ENCODE data around the gene ADAM12.

DNA sequence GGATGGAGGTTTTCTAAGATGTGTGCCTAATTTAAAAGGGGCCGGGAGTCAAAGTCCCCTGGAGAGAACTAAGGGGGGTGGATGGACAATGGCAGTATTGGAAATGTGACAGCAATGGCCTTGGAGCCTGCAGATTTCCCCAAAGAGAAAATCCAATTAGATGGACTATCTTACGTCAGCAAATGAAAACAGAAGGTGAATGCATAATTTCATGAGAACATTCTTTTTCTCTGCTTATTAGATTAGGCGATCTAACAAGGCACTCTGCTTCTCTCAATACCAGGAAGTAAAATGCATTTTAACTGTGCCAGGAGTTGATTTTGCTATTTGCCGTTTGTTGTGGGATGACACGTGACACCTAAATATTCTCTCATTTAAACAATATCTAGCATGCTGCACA is 226.6 kb downstream of the ADAM12 start:
- TF ChIP-seq, protein P1, sequence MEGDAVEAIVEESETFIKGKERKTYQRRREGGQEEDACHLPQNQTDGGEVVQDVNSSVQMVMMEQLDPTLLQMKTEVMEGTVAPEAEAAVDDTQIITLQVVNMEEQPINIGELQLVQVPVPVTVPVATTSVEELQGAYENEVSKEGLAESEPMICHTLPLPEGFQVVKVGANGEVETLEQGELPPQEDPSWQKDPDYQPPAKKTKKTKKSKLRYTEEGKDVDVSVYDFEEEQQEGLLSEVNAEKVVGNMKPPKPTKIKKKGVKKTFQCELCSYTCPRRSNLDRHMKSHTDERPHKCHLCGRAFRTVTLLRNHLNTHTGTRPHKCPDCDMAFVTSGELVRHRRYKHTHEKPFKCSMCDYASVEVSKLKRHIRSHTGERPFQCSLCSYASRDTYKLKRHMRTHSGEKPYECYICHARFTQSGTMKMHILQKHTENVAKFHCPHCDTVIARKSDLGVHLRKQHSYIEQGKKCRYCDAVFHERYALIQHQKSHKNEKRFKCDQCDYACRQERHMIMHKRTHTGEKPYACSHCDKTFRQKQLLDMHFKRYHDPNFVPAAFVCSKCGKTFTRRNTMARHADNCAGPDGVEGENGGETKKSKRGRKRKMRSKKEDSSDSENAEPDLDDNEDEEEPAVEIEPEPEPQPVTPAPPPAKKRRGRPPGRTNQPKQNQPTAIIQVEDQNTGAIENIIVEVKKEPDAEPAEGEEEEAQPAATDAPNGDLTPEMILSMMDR (IDR thresholded peaks at IDR 0.05; ENCODE audit: extremely low read depth in 1 of 2, insufficient read depth in 1 of 2, low read depth in 1 of 2, low read length in 2 of 2), result no peak
- TF ChIP-seq POLR2AphosphoS5 (IDR thresholded peaks at IDR 0.05; ENCODE audit: insufficient read depth, low read depth, low read length), result no peak
